GM12864 (cell line): ENCODE results near the gene VTA1.

Experiments
- DNase-seq: peaks from one replicate; pipeline ENCODE4 v3.0.0-alpha.2; 2011; ENCODE audit warnings: low read depth
- H3K4me3 ChIP-seq: 2 replicates; pipeline ENCODE4 v1.5.1; 2011; ENCODE audit warnings: mild to moderate bottlenecking, low read depth, low read length, control low read depth
- CTCF ChIP-seq: IDR thresholded peaks from 2 replicates; pipeline ENCODE4 v1.5.1; 2011; ENCODE audit warnings: low read depth, mild to moderate bottlenecking, moderate library complexity, low read length, control low read depth, inconsistent platforms; ENCODE audit errors: missing control alignments

VTA1 gene

DNA sequence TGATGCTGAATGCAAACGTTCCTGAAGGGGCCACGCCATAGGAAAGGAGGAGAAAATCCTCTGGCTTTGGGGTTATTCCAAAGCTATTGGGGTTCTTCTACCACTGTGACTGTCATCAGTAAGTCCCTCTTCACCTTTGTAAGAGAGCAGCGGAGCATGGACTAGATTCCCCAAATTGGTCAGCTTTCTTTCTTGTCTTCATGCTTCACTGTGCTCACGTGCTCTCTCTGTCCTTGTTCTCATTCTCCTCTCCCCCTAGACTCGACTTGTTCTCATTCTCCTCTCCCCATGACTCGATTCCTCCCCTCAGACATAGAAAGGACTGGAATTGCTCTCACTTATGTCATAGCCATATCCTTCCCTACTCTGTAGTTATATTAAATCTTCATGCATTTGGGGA is 99.9 kb downstream of the VTA1 start:
- DNase-seq = no peak
- H3K4me3 ChIP-seq = no peak overlapping the region
- TF ChIP-seq CTCF = no peak

DNA sequence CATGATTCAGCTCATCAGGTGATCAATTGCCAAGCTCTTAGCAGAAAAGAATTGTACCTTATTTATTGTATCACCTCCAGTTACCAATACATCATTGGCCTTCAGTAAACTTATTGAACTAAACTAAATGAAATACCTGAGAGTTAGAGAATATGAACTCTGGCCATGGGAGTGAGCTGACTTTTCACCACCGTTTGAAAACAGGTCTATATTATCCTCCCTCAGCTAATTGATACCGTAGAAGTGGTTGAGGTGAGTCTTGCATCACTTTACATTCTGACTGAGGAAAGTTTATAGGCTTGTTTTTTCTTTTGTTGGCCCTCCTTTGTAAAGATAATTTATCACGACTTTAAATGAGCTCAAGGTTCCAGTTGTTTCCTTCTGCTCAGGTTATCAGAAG is 102.2 kb downstream of the VTA1 start:
- no peak overlapping the region for H3K4me3 ChIP-seq
- no peak for DNase-seq
- TF ChIP-seq CTCF = no peak

- no peak overlapping the region for H3K4me3 ChIP-seq
- no peak for TF ChIP-seq CTCF
- no peak for DNase-seq
Measured at GRCh38 chr6:142251930-142252445, 104.9 kb downstream of the VTA1 start.

- TF ChIP-seq CTCF = no peak
- no peak for DNase-seq
- H3K4me3 ChIP-seq = no peak overlapping the region
Measured at GRCh38 chr6:142254513-142254912, 107.5 kb downstream of the VTA1 start.

DNA sequence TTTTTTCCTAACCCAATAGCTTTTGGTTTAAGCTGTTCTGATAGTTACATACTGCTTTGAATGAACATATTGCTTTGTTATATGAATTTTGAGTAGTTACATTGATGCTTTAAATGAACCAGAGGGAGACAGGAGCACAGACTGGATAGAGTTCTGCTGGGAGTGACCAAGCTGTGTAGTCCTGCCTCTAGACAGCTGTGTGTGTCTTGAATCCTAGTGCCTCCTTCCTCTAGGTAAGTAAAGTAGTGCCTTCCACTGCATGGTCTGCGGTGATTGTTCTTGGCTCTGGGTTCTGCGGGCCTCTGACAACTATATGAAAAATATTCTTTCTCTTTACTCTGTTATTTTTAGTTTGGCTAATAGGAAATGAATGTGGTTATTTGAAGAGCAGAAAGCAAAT is 108.7 kb downstream of the VTA1 start:
- TF ChIP-seq CTCF = no peak
- no peak overlapping the region for H3K4me3 ChIP-seq
- no peak for DNase-seq

DNA sequence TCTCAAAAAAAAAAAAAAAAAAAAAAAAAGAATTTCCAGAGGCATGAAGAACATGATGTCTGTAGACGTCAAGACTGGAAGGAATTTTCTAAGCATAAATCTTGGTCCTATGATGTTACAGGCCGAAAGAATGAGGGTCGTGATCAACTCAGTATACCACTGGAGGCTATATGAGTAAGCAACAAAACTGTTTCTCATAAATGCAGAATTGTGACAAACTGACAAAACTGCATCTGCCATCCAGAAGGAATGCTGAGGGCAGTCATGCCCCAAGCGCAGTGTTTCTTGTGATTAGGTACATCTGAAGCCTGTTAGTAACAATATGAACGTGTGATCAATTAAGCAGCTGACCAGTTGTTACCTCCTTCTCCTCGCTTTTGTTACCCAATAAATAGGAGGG is 111.2 kb downstream of the VTA1 start:
- H3K4me3 ChIP-seq = no peak overlapping the region
- no peak for TF ChIP-seq CTCF
- no peak for DNase-seq

- no peak for DNase-seq
- no peak overlapping the region for H3K4me3 ChIP-seq
- no peak for TF ChIP-seq CTCF
Measured at GRCh38 chr6:142258757-142259156, 111.7 kb downstream of the VTA1 start.
